SH-SY5Y (cell line): ENCODE results near the gene CD2AP.

Experiments used
- GATA2 ChIP-seq: IDR thresholded peaks from 2 replicates; pipeline ENCODE4 v1.6.1; 2011; ENCODE audit warnings: mild to moderate bottlenecking, low read depth, low read length
- GATA3 ChIP-seq: IDR thresholded peaks from 2 replicates; pipeline ENCODE4 v1.6.1; 2011; ENCODE audit warnings: low read depth, mild to moderate bottlenecking, low read length, moderate library complexity

The CD2AP gene

GRCh38 chr6:47629954-47630353 lies 152.4 kb downstream of the CD2AP start:
- TF ChIP-seq GATA2 (no peak), GATA3 (no peak)

- TF ChIP-seq GATA3 = no peak
- no peak for TF ChIP-seq GATA2
These were observed 153.0 kb downstream of the CD2AP start for GRCh38 chr6:47630587-47630986.

- no peak for TF ChIP-seq GATA2
- no peak for TF ChIP-seq GATA3
These were observed 153.7 kb downstream of the CD2AP start for GRCh38 chr6:47631269-47631772.

GRCh38 chr6:47631797-47632196 lies 154.2 kb downstream of the CD2AP start:
- TF ChIP-seq GATA3 (no peak), GATA2 (no peak)

GRCh38 chr6:47633141-47633540 lies 155.6 kb downstream of the CD2AP start:
- TF ChIP-seq GATA2 (no peak), GATA3 (no peak)

- TF ChIP-seq GATA3 (0 out of 2 replicates have a peak, but pooled peaks have one; percentile 17), GATA2 (no peak)
These were observed 156.8 kb downstream of the CD2AP start for GRCh38 chr6:47634210-47635047.

GRCh38 chr6:47646689-47647088 lies 169.1 kb downstream of the CD2AP start:
- no peak for TF ChIP-seq GATA3
- no peak for TF ChIP-seq GATA2

GRCh38 chr6:47647188-47647587 lies 169.6 kb downstream of the CD2AP start:
- no peak for TF ChIP-seq GATA3
- TF ChIP-seq GATA2 = no peak

GRCh38 chr6:47648031-47648430 lies 170.4 kb downstream of the CD2AP start:
- TF ChIP-seq GATA2 (no peak), GATA3 (no peak)

GRCh38 chr6:47650553-47651432 lies 173.2 kb downstream of the CD2AP start:
- TF ChIP-seq GATA2 (no peak), GATA3 (no peak)

GRCh38 chr6:47651505-47651944 lies 173.9 kb downstream of the CD2AP start:
- no peak for TF ChIP-seq GATA2
- TF ChIP-seq GATA3 = no peak

GRCh38 chr6:47653706-47654105 lies 176.1 kb downstream of the CD2AP start:
- TF ChIP-seq GATA3 (no peak), GATA2 (no peak)

GRCh38 chr6:47654255-47654654 lies 176.7 kb downstream of the CD2AP start:
- no peak for TF ChIP-seq GATA2
- no peak for TF ChIP-seq GATA3

- TF ChIP-seq GATA3 = no peak
- TF ChIP-seq GATA2 = no peak
These were observed 178.4 kb downstream of the CD2AP start for GRCh38 chr6:47655719-47656595.
